WTC11 (cell line): Measurements from ENCODE around the gene PDZRN3. TPM values are rescaled to one million over a fixed set of nuclear protein-coding genes. Genes with fewer than 3 reads are reported as not detected.

Source experiments
- ATAC-seq: fragments of 200-7000 bp; cut with Tn5 transposase; 2 replicates; pipeline ENCODE4 v1.10.0; 2021; ENCODE audit warnings: mild to moderate bottlenecking, moderate library complexity
- CTCF ChIA-PET: fragments of 300-600 bp; sonication (Branson Sonifier 250); formaldehyde crosslinking; loops from one replicate; lab custom pipeline; 2021; ENCODE audit warnings: antibody characterized with exemption; lab: Charles Lee
- POLR2A ChIA-PET: fragments of 350-600 bp; sonication (Branson Sonifier 250); formaldehyde crosslinking; loops from one replicate; lab custom pipeline; 2021; ENCODE audit warnings: antibody characterized with exemption; lab: Charles Lee
- DNase-seq: peaks from one replicate; pipeline ENCODE4 v3.0.0; 2021; ENCODE audit warnings: low spot score
- H3K27ac Mint-ChIP-seq: 2 replicates; pipeline ENCODE4 v1.8.0; 2021; ENCODE audit warnings: mixed read lengths
- H3K27me3 Mint-ChIP-seq: 2 replicates; pipeline ENCODE4 v1.8.0; 2021; ENCODE audit warnings: low read depth, mild to moderate bottlenecking, moderate library complexity, mixed read lengths
- H3K36me3 Mint-ChIP-seq: 2 replicates; pipeline ENCODE4 v1.8.0; 2021; ENCODE audit warnings: mixed read lengths
- H3K4me1 Mint-ChIP-seq: 2 replicates; pipeline ENCODE4 v1.8.0; 2022; ENCODE audit warnings: mixed read lengths
- H3K4me3 Mint-ChIP-seq: 2 replicates; pipeline ENCODE4 v1.8.0; 2021; ENCODE audit warnings: mild to moderate bottlenecking, moderate library complexity, mixed read lengths
- H3K9me3 Mint-ChIP-seq: 2 replicates; pipeline ENCODE4 v1.8.0; 2021; ENCODE audit warnings: mixed read lengths
- ATF3 ChIP-seq: sonication (generic); formaldehyde crosslinking; conservative IDR thresholded peaks from 2 replicates; pipeline ENCODE4 v1.8.1; 2022; ENCODE audit warnings: mild to moderate bottlenecking, missing genetic modification reagents
- CREM ChIP-seq: sonication (generic); formaldehyde crosslinking; IDR thresholded peaks from 2 replicates; pipeline ENCODE4 v1.8.1; 2022; ENCODE audit warnings: mild to moderate bottlenecking, missing genetic modification reagents, moderate library complexity
- ESRRA ChIP-seq: sonication (generic); formaldehyde crosslinking; IDR thresholded peaks from 2 replicates; pipeline ENCODE4 v1.8.1; 2022; ENCODE audit warnings: mild to moderate bottlenecking, missing genetic modification reagents, borderline replicate concordance
- ETV6 ChIP-seq: sonication (generic); formaldehyde crosslinking; IDR thresholded peaks from 2 replicates; pipeline ENCODE4 v1.8.1; 2022; ENCODE audit warnings: mild to moderate bottlenecking, missing genetic modification reagents
- FOXP1 ChIP-seq: sonication (generic); formaldehyde crosslinking; IDR thresholded peaks from 2 replicates; pipeline ENCODE4 v1.8.0; 2022; ENCODE audit warnings: missing genetic modification reagents, mild to moderate bottlenecking, moderate library complexity, borderline replicate concordance
- HMGXB4 ChIP-seq: sonication (generic); formaldehyde crosslinking; IDR thresholded peaks from 2 replicates; pipeline ENCODE4 v1.8.1; 2023; ENCODE audit warnings: mild to moderate bottlenecking, moderate library complexity, missing genetic modification reagents
- IRF1 ChIP-seq: sonication (generic); formaldehyde crosslinking; IDR thresholded peaks from 2 replicates; pipeline ENCODE4 v1.8.0; 2023; ENCODE audit warnings: missing genetic modification reagents
- JAZF1 ChIP-seq: fragments of 250-450 bp; sonication (Bioruptor Pico); IDR thresholded peaks from 2 replicates; pipeline ENCODE4 v1.9.0; 2021; ENCODE audit warnings: moderate library complexity, mild to moderate bottlenecking, inconsistent platforms
- JUN ChIP-seq: sonication (generic); formaldehyde crosslinking; IDR thresholded peaks from 2 replicates; pipeline ENCODE4 v1.8.0; 2023; ENCODE audit warnings: mild to moderate bottlenecking, missing genetic modification reagents
- MLX ChIP-seq: sonication (generic); formaldehyde crosslinking; IDR thresholded peaks from 2 replicates; pipeline ENCODE4 v1.8.1; 2023; ENCODE audit warnings: mild to moderate bottlenecking, missing genetic modification reagents, moderate library complexity
- MYBL2 ChIP-seq: sonication (generic); formaldehyde crosslinking; IDR thresholded peaks from 2 replicates; pipeline ENCODE4 v1.8.1; 2023; ENCODE audit warnings: mild to moderate bottlenecking, moderate library complexity, missing genetic modification reagents
- NR1H2 ChIP-seq: sonication (generic); formaldehyde crosslinking; IDR thresholded peaks from 2 replicates; pipeline ENCODE4 v1.9.0; 2021; ENCODE audit warnings: mild to moderate bottlenecking, moderate library complexity, missing genetic modification reagents
- PREB ChIP-seq: sonication (generic); formaldehyde crosslinking; IDR thresholded peaks from 2 replicates; pipeline ENCODE4 v1.8.1; 2022; ENCODE audit warnings: mild to moderate bottlenecking, missing genetic modification reagents, moderate library complexity, borderline replicate concordance
- SMAD3 ChIP-seq: sonication (generic); formaldehyde crosslinking; IDR thresholded peaks from 2 replicates; pipeline ENCODE4 v1.8.0; 2022; ENCODE audit warnings: missing genetic modification reagents, mild to moderate bottlenecking, borderline replicate concordance
- SMAD4 ChIP-seq: sonication (generic); formaldehyde crosslinking; IDR thresholded peaks from 2 replicates; pipeline ENCODE4 v1.8.0; 2022; ENCODE audit warnings: mild to moderate bottlenecking, missing genetic modification reagents
- STAT6 ChIP-seq: sonication (generic); formaldehyde crosslinking; conservative IDR thresholded peaks from 2 replicates; pipeline ENCODE4 v1.8.1; 2023; ENCODE audit warnings: mild to moderate bottlenecking, low read depth, missing genetic modification reagents, moderate library complexity
- ZBTB43 ChIP-seq: sonication (generic); formaldehyde crosslinking; IDR thresholded peaks from 2 replicates; pipeline ENCODE4 v1.8.1; 2023; ENCODE audit warnings: mild to moderate bottlenecking, missing genetic modification reagents
- ZNF138 ChIP-seq: sonication (generic); formaldehyde crosslinking; conservative IDR thresholded peaks from 2 replicates; pipeline ENCODE4 v1.8.1; 2022; ENCODE audit warnings: mild to moderate bottlenecking, moderate library complexity, missing genetic modification reagents
- ZNF219 ChIP-seq: sonication (generic); formaldehyde crosslinking; IDR thresholded peaks from 2 replicates; pipeline ENCODE4 v1.8.0; 2023; ENCODE audit warnings: missing genetic modification reagents, mild to moderate bottlenecking, borderline replicate concordance
- ZNF281 ChIP-seq: sonication (generic); formaldehyde crosslinking; IDR thresholded peaks from 2 replicates; pipeline ENCODE4 v1.8.0; 2023; ENCODE audit warnings: mild to moderate bottlenecking, missing genetic modification reagents
- total RNA-seq: library from RNA; stranded (reverse); gene quantifications from 3 replicates; pipeline ENCODE4 v1.2.3, GENCODE V29; 2021

PDZRN3 gene
- total RNA-seq, 1 experiment from 2014 or later: 9.5 TPM

- Mint-ChIP-seq H3K27me3 (no peaks in the 10 kb centered on the region), H3K9me3 (peaks cover 3% of the 10 kb centered on the region; the same call in 1 of the 2 replicates), H3K4me3 (no peak overlapping the region), H3K4me1 (peaks cover 11% of the 10 kb centered on the region), H3K27ac (peak overlapping the region; percentile 5; the same call in 1 of the 2 replicates), H3K36me3 (peaks cover 5% of the 10 kb centered on the region)
- ATAC-seq (no peak), DNase-seq (no peak)
- POLR2A ChIA-PET: no interaction called here
- TF ChIP-seq ETV6 (CRISPR knock-in tag): no peak
- TF ChIP-seq ZNF219 (CRISPR knock-in tag): no peak
- no peak for TF ChIP-seq MYBL2 (CRISPR knock-in tag)
- TF ChIP-seq SMAD3 (CRISPR knock-in tag): no peak
- TF ChIP-seq JUN (CRISPR knock-in tag): no peak
- CTCF ChIA-PET: no interaction called here
Observed at GRCh38 chr3:73404435-73404834, 220.3 kb downstream of the PDZRN3 start.

GRCh38 chr3:73403444-73403843 is 221.3 kb downstream of the PDZRN3 start:
- Mint-ChIP-seq H3K27me3 (no peaks in the 10 kb centered on the region), H3K4me1 (peaks cover 12% of the 10 kb centered on the region), H3K4me3 (no peak overlapping the region)
- ATAC-seq: no peak
- DNase-seq: no peak
- TF ChIP-seq ESRRA (CRISPR knock-in tag) (no peak), STAT6 (CRISPR knock-in tag) (no peak), ZNF281 (no peak), JAZF1 (CRISPR knock-in tag) (no peak), NR1H2 (no peak), CREM (CRISPR knock-in tag) (no peak), SMAD4 (CRISPR knock-in tag) (no peak), IRF1 (no peak), ZBTB43 (CRISPR knock-in tag) (no peak), ZNF138 (CRISPR knock-in tag) (no peak), FOXP1 (CRISPR knock-in tag) (no peak), ATF3 (CRISPR knock-in tag) (no peak), PREB (no peak), MLX (CRISPR knock-in tag) (no peak), HMGXB4 (CRISPR knock-in tag) (no peak)
- TF ChIP-seq, all 79 proteins: peak for 0
- H3K27ac Mint-ChIP-seq: no peak overlapping the region
- ChIA-PET POLR2A (no interaction called here), CTCF (no interaction called here)
- H3K36me3 Mint-ChIP-seq: peaks cover 5% of the 10 kb centered on the region
- peaks cover 3% of the 10 kb centered on the region; the same call in 1 of the 2 replicates for H3K9me3 Mint-ChIP-seq
